IPS-18c (cell line): Measurements from ENCODE around the gene SDHAF2.
A peak's percentile ranks its signal among the peaks of the same experiment; 100 is the strongest.
"Not testable (repeated sequence)": the region's sequence is repeated elsewhere in the genome, so short reads cannot be mapped to it uniquely, and the experiment has no call there.

Experiments used
- H3K4me3 ChIP-seq: 2 replicates; pipeline ENCODE4 v1.7.0; 2013; ENCODE audit warnings: low read depth, mild to moderate bottlenecking, low read length, moderate library complexity; ENCODE audit not compliant: insufficient read depth
- H3K9me3 ChIP-seq: one replicate; pipeline ENCODE4 v1.6.1; 2013; ENCODE audit warnings: mild to moderate bottlenecking, low read length, moderate library complexity; ENCODE audit not compliant: control insufficient read depth, insufficient read depth

SDHAF2 gene

GRCh38 chr11:61416941-61417340, 13.0 kb upstream of the SDHAF2 start:
- Histone ChIP-seq H3K4me3 (no peak overlapping the region), H3K9me3 (no peaks in the 10 kb centered on the region)

GRCh38 chr11:61417670-61418069, 12.3 kb upstream of the SDHAF2 start:
- H3K9me3 ChIP-seq, result no peaks in the 10 kb centered on the region
- no peak overlapping the region for H3K4me3 ChIP-seq

- H3K9me3 ChIP-seq, result no peaks in the 10 kb centered on the region
- H3K4me3 ChIP-seq, result no peak overlapping the region
Observed at GRCh38 chr11:61418136-61418535, 11.8 kb upstream of the SDHAF2 start.

GRCh38 chr11:61422226-61422625, 7.7 kb upstream of the SDHAF2 start:
- Histone ChIP-seq H3K4me3 (no peak overlapping the region), H3K9me3 (no peaks in the 10 kb centered on the region)

- H3K4me3 ChIP-seq, result no peak overlapping the region
- H3K9me3 ChIP-seq, result peaks cover 2% of the 10 kb centered on the region
Observed at GRCh38 chr11:61425367-61426131, 4.4 kb upstream of the SDHAF2 start.

- peaks cover 2% of the 10 kb centered on the region for H3K9me3 ChIP-seq
- H3K4me3 ChIP-seq, result peak overlapping the region; percentile 91
Observed at GRCh38 chr11:61429346-61429690, 606 bp upstream of the SDHAF2 start.

GRCh38 chr11:61430839-61431238, 915 bp downstream of the SDHAF2 start:
- peak overlapping the region; percentile 91 for H3K4me3 ChIP-seq
- H3K9me3 ChIP-seq, result not testable (repeated sequence)

GRCh38 chr11:61437496-61437895, 7.6 kb downstream of the SDHAF2 start:
- H3K4me3 ChIP-seq, result no peak overlapping the region
- H3K9me3 ChIP-seq, result peaks cover 4% of the 10 kb centered on the region

- Histone ChIP-seq H3K9me3 (peaks cover 4% of the 10 kb centered on the region), H3K4me3 (no peak overlapping the region)
Observed at GRCh38 chr11:61439615-61440014, 9.7 kb downstream of the SDHAF2 start.

- Histone ChIP-seq H3K4me3 (no peak overlapping the region), H3K9me3 (peaks cover 4% of the 10 kb centered on the region)
Observed at GRCh38 chr11:61442616-61443015, 12.7 kb downstream of the SDHAF2 start.

- Histone ChIP-seq H3K4me3 (no peak overlapping the region), H3K9me3 (peaks cover 2% of the 10 kb centered on the region)
Observed at GRCh38 chr11:61445516-61445915, 15.6 kb downstream of the SDHAF2 start.

GRCh38 chr11:61446211-61446651, 16.3 kb downstream of the SDHAF2 start:
- Histone ChIP-seq H3K4me3 (no peak overlapping the region), H3K9me3 (no peaks in the 10 kb centered on the region)

- Histone ChIP-seq H3K9me3 (no peaks in the 10 kb centered on the region), H3K4me3 (no peak overlapping the region)
Observed at GRCh38 chr11:61447601-61448551, 18.0 kb downstream of the SDHAF2 start.

GRCh38 chr11:61448552-61448927, 18.6 kb downstream of the SDHAF2 start:
- H3K4me3 ChIP-seq, result no peak overlapping the region
- no peaks in the 10 kb centered on the region for H3K9me3 ChIP-seq

- Histone ChIP-seq H3K4me3 (no peak overlapping the region), H3K9me3 (no peaks in the 10 kb centered on the region)
Observed at GRCh38 chr11:61452825-61453224, 22.9 kb downstream of the SDHAF2 start.

GRCh38 chr11:61453695-61454094, 23.8 kb downstream of the SDHAF2 start:
- no peak overlapping the region for H3K4me3 ChIP-seq
- no peaks in the 10 kb centered on the region for H3K9me3 ChIP-seq

- H3K4me3 ChIP-seq, result no peak overlapping the region
- H3K9me3 ChIP-seq, result no peaks in the 10 kb centered on the region
Observed at GRCh38 chr11:61454520-61454919, 24.6 kb downstream of the SDHAF2 start.

- H3K9me3 ChIP-seq, result no peaks in the 10 kb centered on the region
- H3K4me3 ChIP-seq, result no peak overlapping the region
Observed at GRCh38 chr11:61460474-61460881, 30.6 kb downstream of the SDHAF2 start.
